ENCODE measurements around the gene ANTXR1. TPM values are rescaled to one million over a fixed set of nuclear protein-coding genes. Genes with fewer than 3 reads are reported as not detected.

The ANTXR1 gene
- polyA plus RNA-seq, 1 donor (not counting 4 experiments of a cell fraction or from before 2014, with no cell fraction given), result 20.4 TPM

GRCh38 chr2:69166465-69166811 lies 153.5 kb downstream of the ANTXR1 start:
- DNase-seq (ENCODE audit: low read depth, low spot score) (no peak), FAIRE-seq (no peak)
- Histone ChIP-seq H3K27ac (ENCODE audit: control insufficient read depth, insufficient read depth, low read length) (no peak overlapping the region), H3K27me3 (ENCODE audit: control insufficient read depth, extremely low read depth, insufficient read depth, low read length) (no peaks in the 10 kb centered on the region), H3K4me3 (ENCODE audit: control insufficient read depth in 2 of 3, extremely low read depth in 1 of 3, insufficient read depth in 2 of 3, low read depth in 1 of 3, low read length in 3 of 3) (no peak overlapping the region), H2AFZ (ENCODE audit: control insufficient read depth, low read length) (no peak overlapping the region), H3K9ac (ENCODE audit: control insufficient read depth, extremely low read depth, insufficient read depth, low read length) (no peak overlapping the region), H3K9me3 (ENCODE audit: control insufficient read depth, low read depth, low read length) (no peaks in the 10 kb centered on the region), H4K20me1 (ENCODE audit: control insufficient read depth, extremely low read depth, insufficient read depth, low read length) (no peaks in the 10 kb centered on the region), H3K36me3 (ENCODE audit: control insufficient read depth in 2 of 2, extremely low read depth in 1 of 2, insufficient read depth in 2 of 2, low read length in 2 of 2) (no peaks in the 10 kb centered on the region), H3K9me1 (ENCODE audit: control insufficient read depth, extremely low read depth, insufficient read depth, low read length) (no peaks in the 10 kb centered on the region), H3K79me2 (ENCODE audit: control insufficient read depth, insufficient read depth, low read length) (no peaks in the 10 kb centered on the region), H3K4me1 (ENCODE audit: control insufficient read depth, extremely low read depth, insufficient read depth, low read length) (peaks cover 21% of the 10 kb centered on the region), H3K4me2 (ENCODE audit: control insufficient read depth, extremely low read depth, insufficient read depth, low read depth, low read length) (no peak overlapping the region)
- no peak for TF ChIP-seq EZH2 (IDR thresholded peaks at IDR 0.05; ENCODE audit: low read length)
- no peak for TF ChIP-seq CTCF (optimal IDR thresholded peaks at IDR 0.05 in 1 of 3, IDR thresholded peaks at IDR 0.05 in 1 of 3, conservative IDR thresholded peaks at IDR 0.05 in 1 of 3; ENCODE audit: extremely low read depth in 1 of 3, insufficient read depth in 2 of 3, low read length in 3 of 3)
- dilution Hi-C loops (cut with MboI; ENCODE audit: extremely low pct_ligation_motif_present, low sequenced_read_pairs), result no loop called here

- Histone ChIP-seq H3K27me3 (ENCODE audit: control insufficient read depth, extremely low read depth, insufficient read depth, low read length) (no peaks in the 10 kb centered on the region), H3K9ac (ENCODE audit: control insufficient read depth, extremely low read depth, insufficient read depth, low read length) (no peak overlapping the region), H3K4me2 (ENCODE audit: control insufficient read depth, extremely low read depth, insufficient read depth, low read depth, low read length) (no peak overlapping the region), H2AFZ (ENCODE audit: control insufficient read depth, low read length) (no peak overlapping the region), H3K27ac (ENCODE audit: control insufficient read depth, insufficient read depth, low read length) (no peak overlapping the region), H3K9me3 (ENCODE audit: control insufficient read depth, low read depth, low read length) (no peaks in the 10 kb centered on the region), H3K36me3 (ENCODE audit: control insufficient read depth in 2 of 2, extremely low read depth in 1 of 2, insufficient read depth in 2 of 2, low read length in 2 of 2) (no peaks in the 10 kb centered on the region), H4K20me1 (ENCODE audit: control insufficient read depth, extremely low read depth, insufficient read depth, low read length) (no peaks in the 10 kb centered on the region), H3K9me1 (ENCODE audit: control insufficient read depth, extremely low read depth, insufficient read depth, low read length) (no peaks in the 10 kb centered on the region), H3K4me3 (ENCODE audit: control insufficient read depth in 2 of 3, extremely low read depth in 1 of 3, insufficient read depth in 2 of 3, low read depth in 1 of 3, low read length in 3 of 3) (no peak overlapping the region), H3K4me1 (ENCODE audit: control insufficient read depth, extremely low read depth, insufficient read depth, low read length) (peaks cover 23% of the 10 kb centered on the region), H3K79me2 (ENCODE audit: control insufficient read depth, insufficient read depth, low read length) (no peaks in the 10 kb centered on the region)
- dilution Hi-C loops (cut with MboI; ENCODE audit: extremely low pct_ligation_motif_present, low sequenced_read_pairs), result no loop called here
- TF ChIP-seq CTCF (optimal IDR thresholded peaks at IDR 0.05 in 1 of 3, IDR thresholded peaks at IDR 0.05 in 1 of 3, conservative IDR thresholded peaks at IDR 0.05 in 1 of 3; ENCODE audit: extremely low read depth in 1 of 3, insufficient read depth in 2 of 3, low read length in 3 of 3), result no peak
- no peak for TF ChIP-seq EZH2 (IDR thresholded peaks at IDR 0.05; ENCODE audit: low read length)
- FAIRE-seq, result no peak
- DNase-seq (ENCODE audit: low read depth, low spot score), result no peak
These were observed 154.0 kb downstream of the ANTXR1 start for GRCh38 chr2:69166812-69167468.

All from keratinocyte (primary cell).